ENCODE data around the gene PDGFB.

PDGFB gene

DNA sequence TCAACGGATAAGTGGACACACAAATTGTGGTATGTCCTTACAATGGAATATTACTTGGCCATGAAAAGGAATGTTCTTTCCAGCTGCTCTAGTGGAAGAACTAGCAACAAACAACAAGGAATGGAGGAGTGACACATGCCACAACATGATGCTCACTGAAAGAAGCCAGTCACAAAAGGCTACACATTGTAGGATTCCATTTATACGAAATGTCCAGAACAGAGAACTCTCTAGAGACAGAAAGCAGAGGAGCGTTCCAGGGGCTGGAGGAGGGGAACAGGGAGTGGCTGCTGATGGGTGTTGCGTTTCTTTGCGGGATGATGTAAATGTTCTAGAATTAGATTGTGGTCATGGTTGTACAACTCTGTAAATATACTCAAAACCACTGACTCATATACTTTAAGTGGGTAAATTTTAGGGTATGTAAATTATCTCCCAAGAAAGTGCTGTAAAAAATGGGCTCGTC, 32.4 kb upstream of the PDGFB start:
- peaks cover 0 to 3% of the 10 kb centered on the region in 2 donors for H3K9me3 ChIP-seq (ENCODE audit: control insufficient read depth in 2 of 2, low read length in 2 of 2)
- no peaks in the 10 kb centered on the region for H3K27me3 ChIP-seq (ENCODE audit: control insufficient read depth in 2 of 2, insufficient read depth in 2 of 2, low read length in 2 of 2)
- H3K4me1 ChIP-seq (ENCODE audit: control insufficient read depth in 2 of 2, insufficient read depth in 2 of 2, low read length in 2 of 2), result no peaks in the 10 kb centered on the region
- no peak overlapping the region for H3K4me3 ChIP-seq (ENCODE audit: low read length in 2 of 2)
- H3K36me3 ChIP-seq (ENCODE audit: control insufficient read depth in 2 of 2, insufficient read depth in 2 of 2, low read length in 2 of 2), result no peaks in the 10 kb centered on the region
- no peak overlapping the region for H3K27ac ChIP-seq (ENCODE audit: low read depth in 2 of 2, low read length in 2 of 2)
- H3K9ac ChIP-seq (ENCODE audit: low read depth in 1 of 2, low read length in 2 of 2), result no peak overlapping the region

GRCh38 chr22:39276440-39277141, 31.8 kb upstream of the PDGFB start:
- Histone ChIP-seq H3K36me3 (ENCODE audit: control insufficient read depth in 2 of 2, insufficient read depth in 2 of 2, low read length in 2 of 2) (no peaks in the 10 kb centered on the region), H3K4me3 (ENCODE audit: low read length in 2 of 2) (no peak overlapping the region), H3K9me3 (ENCODE audit: control insufficient read depth in 2 of 2, low read length in 2 of 2) (peaks cover 0 to 3% of the 10 kb centered on the region in 2 donors), H3K9ac (ENCODE audit: low read depth in 1 of 2, low read length in 2 of 2) (no peak overlapping the region), H3K27ac (ENCODE audit: low read depth in 2 of 2, low read length in 2 of 2) (no peak overlapping the region), H3K4me1 (ENCODE audit: control insufficient read depth in 2 of 2, insufficient read depth in 2 of 2, low read length in 2 of 2) (no peaks in the 10 kb centered on the region), H3K27me3 (ENCODE audit: control insufficient read depth in 2 of 2, insufficient read depth in 2 of 2, low read length in 2 of 2) (no peaks in the 10 kb centered on the region)

DNA sequence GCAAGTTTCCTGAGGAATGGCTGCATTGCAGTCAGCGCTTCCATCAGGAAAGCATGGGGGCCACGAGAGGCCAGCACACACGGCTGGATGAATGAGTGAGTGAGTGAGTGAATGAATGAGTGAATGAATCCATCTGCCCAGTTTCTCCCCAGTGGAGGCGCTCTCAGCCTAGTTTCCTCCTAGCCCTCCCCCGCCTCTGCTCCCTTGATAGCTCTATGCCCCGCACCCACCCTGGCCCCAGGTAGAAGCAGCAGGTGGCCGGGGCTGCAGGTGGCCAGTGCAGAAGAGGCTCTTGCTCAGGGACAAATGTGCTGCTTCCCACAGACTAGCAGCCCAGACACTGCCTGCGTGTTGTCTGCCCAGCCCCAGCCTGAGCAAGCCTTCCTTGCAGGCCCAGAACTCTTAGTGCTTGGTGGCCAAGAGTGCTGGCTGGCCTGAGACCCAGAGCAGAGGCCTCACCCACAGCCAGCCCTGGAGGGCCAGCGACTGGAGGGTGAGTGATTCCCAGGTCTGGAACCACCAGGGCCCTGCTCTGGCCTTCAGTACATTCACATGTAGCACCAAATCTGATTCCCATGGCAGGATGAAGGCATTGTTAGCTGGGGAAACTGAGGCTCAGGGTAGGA, 31.1 kb upstream of the PDGFB start:
- Histone ChIP-seq H3K4me3 (ENCODE audit: low read length in 2 of 2) (no peak overlapping the region), H3K36me3 (ENCODE audit: control insufficient read depth in 2 of 2, insufficient read depth in 2 of 2, low read length in 2 of 2) (no peaks in the 10 kb centered on the region), H3K4me1 (ENCODE audit: control insufficient read depth in 2 of 2, insufficient read depth in 2 of 2, low read length in 2 of 2) (no peaks in the 10 kb centered on the region), H3K27ac (ENCODE audit: low read depth in 2 of 2, low read length in 2 of 2) (no peak overlapping the region), H3K9me3 (ENCODE audit: control insufficient read depth in 2 of 2, low read length in 2 of 2) (peaks cover 0 to 3% of the 10 kb centered on the region in 2 donors), H3K27me3 (ENCODE audit: control insufficient read depth in 2 of 2, insufficient read depth in 2 of 2, low read length in 2 of 2) (no peaks in the 10 kb centered on the region), H3K9ac (ENCODE audit: low read depth in 1 of 2, low read length in 2 of 2) (no peak overlapping the region)

- Histone ChIP-seq H3K9me3 (ENCODE audit: control insufficient read depth in 2 of 2, low read length in 2 of 2) (peaks cover 0 to 3% of the 10 kb centered on the region in 2 donors), H3K27me3 (ENCODE audit: control insufficient read depth in 2 of 2, insufficient read depth in 2 of 2, low read length in 2 of 2) (no peaks in the 10 kb centered on the region), H3K4me1 (ENCODE audit: control insufficient read depth in 2 of 2, insufficient read depth in 2 of 2, low read length in 2 of 2) (no peaks in the 10 kb centered on the region), H3K9ac (ENCODE audit: low read depth in 1 of 2, low read length in 2 of 2) (no peak overlapping the region), H3K27ac (ENCODE audit: low read depth in 2 of 2, low read length in 2 of 2) (no peak overlapping the region), H3K4me3 (ENCODE audit: low read length in 2 of 2) (no peak overlapping the region), H3K36me3 (ENCODE audit: control insufficient read depth in 2 of 2, insufficient read depth in 2 of 2, low read length in 2 of 2) (no peaks in the 10 kb centered on the region)
These were observed 29.4 kb upstream of the PDGFB start for GRCh38 chr22:39273950-39274887.

DNA sequence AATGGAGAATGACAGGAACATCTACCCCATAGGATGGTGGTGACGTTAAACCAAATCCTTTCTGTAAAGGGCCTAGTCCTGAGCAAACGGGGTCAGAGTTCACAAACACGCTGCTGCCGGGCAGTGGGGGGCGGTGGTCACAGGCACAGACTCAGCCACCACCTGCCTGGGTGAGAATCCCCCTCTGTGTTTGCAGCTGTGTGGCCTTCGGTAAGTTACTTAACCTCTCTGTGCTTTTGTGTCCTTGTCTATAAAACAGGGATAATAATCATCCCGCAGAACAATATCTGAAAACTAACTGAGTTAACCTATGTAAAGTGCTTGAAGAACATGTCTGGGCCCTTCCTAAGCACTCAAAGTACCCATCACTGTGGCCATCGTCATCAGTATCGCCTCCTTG, 26.0 kb upstream of the PDGFB start:
- Histone ChIP-seq H3K27me3 (ENCODE audit: control insufficient read depth in 2 of 2, insufficient read depth in 2 of 2, low read length in 2 of 2) (no peaks in the 10 kb centered on the region), H3K4me1 (ENCODE audit: control insufficient read depth in 2 of 2, insufficient read depth in 2 of 2, low read length in 2 of 2) (no peaks in the 10 kb centered on the region), H3K9ac (ENCODE audit: low read depth in 1 of 2, low read length in 2 of 2) (no peak overlapping the region), H3K36me3 (ENCODE audit: control insufficient read depth in 2 of 2, insufficient read depth in 2 of 2, low read length in 2 of 2) (no peaks in the 10 kb centered on the region), H3K9me3 (ENCODE audit: control insufficient read depth in 2 of 2, low read length in 2 of 2) (no peaks in the 10 kb centered on the region), H3K4me3 (ENCODE audit: low read length in 2 of 2) (no peak overlapping the region), H3K27ac (ENCODE audit: low read depth in 2 of 2, low read length in 2 of 2) (no peak overlapping the region)

- Histone ChIP-seq H3K4me3 (ENCODE audit: low read length in 2 of 2) (no peak overlapping the region), H3K27ac (ENCODE audit: low read depth in 2 of 2, low read length in 2 of 2) (no peak overlapping the region)
These were observed 25.5 kb upstream of the PDGFB start for GRCh38 chr22:39270280-39270679.

GRCh38 chr22:39269095-39269790, 24.5 kb upstream of the PDGFB start:
- Histone ChIP-seq H3K36me3 (ENCODE audit: control insufficient read depth in 2 of 2, insufficient read depth in 2 of 2, low read length in 2 of 2) (no peaks in the 10 kb centered on the region), H3K4me1 (ENCODE audit: control insufficient read depth in 2 of 2, insufficient read depth in 2 of 2, low read length in 2 of 2) (no peaks in the 10 kb centered on the region), H3K9ac (ENCODE audit: low read depth in 1 of 2, low read length in 2 of 2) (no peak overlapping the region), H3K27me3 (ENCODE audit: control insufficient read depth in 2 of 2, insufficient read depth in 2 of 2, low read length in 2 of 2) (no peaks in the 10 kb centered on the region), H3K4me3 (ENCODE audit: low read length in 2 of 2) (no peak overlapping the region), H3K27ac (ENCODE audit: low read depth in 2 of 2, low read length in 2 of 2) (no peak overlapping the region), H3K9me3 (ENCODE audit: control insufficient read depth in 2 of 2, low read length in 2 of 2) (no peaks in the 10 kb centered on the region)

More at GRCh38 chr22:39270280-39270679, 25.5 kb upstream of the PDGFB start:
- H3K36me3 ChIP-seq (ENCODE audit: control insufficient read depth in 2 of 2, insufficient read depth in 2 of 2, low read length in 2 of 2), result no peaks in the 10 kb centered on the region
- no peak overlapping the region for H3K9ac ChIP-seq (ENCODE audit: low read depth in 1 of 2, low read length in 2 of 2)
- no peaks in the 10 kb centered on the region for H3K27me3 ChIP-seq (ENCODE audit: control insufficient read depth in 2 of 2, insufficient read depth in 2 of 2, low read length in 2 of 2)
- no peaks in the 10 kb centered on the region for H3K4me1 ChIP-seq (ENCODE audit: control insufficient read depth in 2 of 2, insufficient read depth in 2 of 2, low read length in 2 of 2)
- H3K9me3 ChIP-seq (ENCODE audit: control insufficient read depth in 2 of 2, low read length in 2 of 2), result no peaks in the 10 kb centered on the region

- no peaks in the 10 kb centered on the region for H3K36me3 ChIP-seq (ENCODE audit: control insufficient read depth in 2 of 2, insufficient read depth in 2 of 2, low read length in 2 of 2)
- no peaks in the 10 kb centered on the region for H3K9me3 ChIP-seq (ENCODE audit: control insufficient read depth in 2 of 2, low read length in 2 of 2)
- H3K27ac ChIP-seq (ENCODE audit: low read depth in 2 of 2, low read length in 2 of 2), result no peak overlapping the region
- H3K9ac ChIP-seq (ENCODE audit: low read depth in 1 of 2, low read length in 2 of 2), result no peak overlapping the region
- H3K4me1 ChIP-seq (ENCODE audit: control insufficient read depth in 2 of 2, insufficient read depth in 2 of 2, low read length in 2 of 2), result no peaks in the 10 kb centered on the region
- H3K27me3 ChIP-seq (ENCODE audit: control insufficient read depth in 2 of 2, insufficient read depth in 2 of 2, low read length in 2 of 2), result no peaks in the 10 kb centered on the region
- H3K4me3 ChIP-seq (ENCODE audit: low read length in 2 of 2), result no peak overlapping the region
These were observed 23.9 kb upstream of the PDGFB start for GRCh38 chr22:39268645-39269044.

DNA sequence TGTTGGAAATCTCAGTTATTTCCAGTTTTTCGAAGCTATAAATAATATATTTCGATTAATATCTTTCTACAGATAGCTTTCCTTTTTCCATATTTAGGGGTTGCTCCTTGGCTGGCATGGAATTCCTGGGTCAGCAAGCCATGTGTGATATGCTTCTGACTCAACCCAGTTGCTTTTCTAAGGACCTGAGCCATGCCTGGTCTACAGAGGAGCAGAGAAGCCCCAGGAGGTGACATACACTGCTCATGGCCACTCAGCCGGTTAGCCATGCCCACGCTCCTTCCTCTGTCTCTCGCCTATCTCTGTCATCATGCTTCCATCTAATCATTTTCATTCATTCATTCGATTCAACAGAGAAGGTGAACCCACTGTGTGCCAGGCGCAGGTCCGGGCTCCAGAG, 23.2 kb upstream of the PDGFB start:
- H3K4me1 ChIP-seq (ENCODE audit: control insufficient read depth in 2 of 2, insufficient read depth in 2 of 2, low read length in 2 of 2), result no peaks in the 10 kb centered on the region
- no peak overlapping the region for H3K27ac ChIP-seq (ENCODE audit: low read depth in 2 of 2, low read length in 2 of 2)
- no peak overlapping the region for H3K9ac ChIP-seq (ENCODE audit: low read depth in 1 of 2, low read length in 2 of 2)
- H3K9me3 ChIP-seq (ENCODE audit: control insufficient read depth in 2 of 2, low read length in 2 of 2), result no peaks in the 10 kb centered on the region
- H3K36me3 ChIP-seq (ENCODE audit: control insufficient read depth in 2 of 2, insufficient read depth in 2 of 2, low read length in 2 of 2), result no peaks in the 10 kb centered on the region
- no peak overlapping the region for H3K4me3 ChIP-seq (ENCODE audit: low read length in 2 of 2)
- H3K27me3 ChIP-seq (ENCODE audit: control insufficient read depth in 2 of 2, insufficient read depth in 2 of 2, low read length in 2 of 2), result no peaks in the 10 kb centered on the region
